ENCODE data around the gene SNRNP48. TPM values are rescaled to one million over a fixed set of nuclear protein-coding genes. Genes with fewer than 3 reads are reported as not detected.
A peak's percentile ranks its signal among the peaks of the same experiment; 100 is the strongest.

Gene SNRNP48
- total RNA-seq, 1 experiment from 2014 or later, result 26.2 TPM

GRCh38 chr6:7624796-7625710 is 35.1 kb downstream of the SNRNP48 start:
- H2AFZ ChIP-seq (ENCODE audit: low read depth, low read length, poor library complexity, severe bottlenecking), result no peak overlapping the region
- TF ChIP-seq ZNF274 (IDR thresholded peaks at IDR 0.05; ENCODE audit: low read depth, low read length), result no peak
- TF ChIP-seq, protein P1, sequence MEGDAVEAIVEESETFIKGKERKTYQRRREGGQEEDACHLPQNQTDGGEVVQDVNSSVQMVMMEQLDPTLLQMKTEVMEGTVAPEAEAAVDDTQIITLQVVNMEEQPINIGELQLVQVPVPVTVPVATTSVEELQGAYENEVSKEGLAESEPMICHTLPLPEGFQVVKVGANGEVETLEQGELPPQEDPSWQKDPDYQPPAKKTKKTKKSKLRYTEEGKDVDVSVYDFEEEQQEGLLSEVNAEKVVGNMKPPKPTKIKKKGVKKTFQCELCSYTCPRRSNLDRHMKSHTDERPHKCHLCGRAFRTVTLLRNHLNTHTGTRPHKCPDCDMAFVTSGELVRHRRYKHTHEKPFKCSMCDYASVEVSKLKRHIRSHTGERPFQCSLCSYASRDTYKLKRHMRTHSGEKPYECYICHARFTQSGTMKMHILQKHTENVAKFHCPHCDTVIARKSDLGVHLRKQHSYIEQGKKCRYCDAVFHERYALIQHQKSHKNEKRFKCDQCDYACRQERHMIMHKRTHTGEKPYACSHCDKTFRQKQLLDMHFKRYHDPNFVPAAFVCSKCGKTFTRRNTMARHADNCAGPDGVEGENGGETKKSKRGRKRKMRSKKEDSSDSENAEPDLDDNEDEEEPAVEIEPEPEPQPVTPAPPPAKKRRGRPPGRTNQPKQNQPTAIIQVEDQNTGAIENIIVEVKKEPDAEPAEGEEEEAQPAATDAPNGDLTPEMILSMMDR (IDR thresholded peaks at IDR 0.05 in 2 of 3, conservative IDR thresholded peaks at IDR 0.05 in 1 of 3; ENCODE audit: borderline replicate concordance in 1 of 3, insufficient read depth in 1 of 3, low read depth in 2 of 3, low read length in 2 of 3), result peak in 1 of 3 experiments; percentile 10; a peak in 1 of 6 replicates
- peak; percentile 26; the same call in 1 of the 2 replicates for TF ChIP-seq RAD21 (IDR thresholded peaks at IDR 0.05; ENCODE audit: low read depth)
- TF ChIP-seq EGR1 (IDR thresholded peaks at IDR 0.05; ENCODE audit: low read depth), result no peak
- H3K4me2 ChIP-seq (ENCODE audit: low read length), result no peak overlapping the region
- no peaks in the 10 kb centered on the region for H3K79me2 ChIP-seq (ENCODE audit: insufficient read depth, low read length)
- intact Hi-C loops (cut with micrococcal nuclease), result loop anchor here (10.0 kb wide), 1 partner anchor 380 kb away; no protein-coding TSS in a partner anchor
- DNase-seq (ENCODE audit: low read depth, low spot score), result no peak
- no peaks in the 10 kb centered on the region for H3K9me2 ChIP-seq (ENCODE audit: insufficient read depth)
- H4K20me1 ChIP-seq (ENCODE audit: insufficient read depth), result no peaks in the 10 kb centered on the region
- H3K36me3 ChIP-seq (ENCODE audit: control insufficient read depth in 1 of 2, insufficient read depth in 2 of 2, low read length in 2 of 2), result no peaks in the 10 kb centered on the region
- no peak overlapping the region for H3K4me3 ChIP-seq (replicated peaks in 1 of 2; ENCODE audit: low read depth in 1 of 2, low read length in 2 of 2)
- ChIA-PET CTCF (no interaction called here), RAD21 (ENCODE audit: low non-redundant PET in 1 of 2, low total read pairs in 2 of 2, uncharacterized antibody in 2 of 2, unreplicated experiment in 2 of 2) (no interaction called here), POLR2A (no interaction called here)
- H3K27ac ChIP-seq (ENCODE audit: low read depth, low read length), result no peak overlapping the region
- H3K9ac ChIP-seq (ENCODE audit: low read length), result no peak overlapping the region
- no peaks in the 10 kb centered on the region for H3K4me1 ChIP-seq (ENCODE audit: control insufficient read depth in 1 of 2, insufficient read depth in 2 of 2, low read length in 2 of 2)
- H3K9me3 ChIP-seq (ENCODE audit: control insufficient read depth in 1 of 2, insufficient read depth in 1 of 2, low read depth in 1 of 2, low read length in 2 of 2), result no peaks in the 10 kb centered on the region
- no TSS peak for BruUV-seq (replicated peaks)
- no peaks in the 10 kb centered on the region for H3K27me3 ChIP-seq (ENCODE audit: insufficient read depth, low read length)
- ATAC-seq, result no peak

DNA sequence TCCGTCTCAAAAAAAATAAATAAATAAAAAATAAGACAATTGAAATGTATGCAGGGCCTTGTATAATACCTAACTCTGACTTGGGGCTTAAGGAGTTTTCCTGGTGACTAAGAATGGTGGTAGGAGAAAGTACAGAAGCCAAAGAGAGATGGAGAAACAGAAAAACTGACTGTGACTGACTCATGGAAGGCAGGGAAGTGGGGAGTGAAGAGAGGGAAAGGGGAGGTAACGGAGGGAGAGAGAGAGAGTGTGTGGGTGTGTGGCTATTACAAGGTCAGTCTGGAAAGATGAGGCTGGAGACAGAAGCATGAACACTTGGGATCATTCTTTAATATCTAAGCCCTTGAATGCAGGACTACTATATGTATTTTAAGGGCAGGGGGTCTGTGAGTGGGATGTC is 38.5 kb downstream of the SNRNP48 start:
- Histone ChIP-seq H3K27ac (ENCODE audit: low read depth, low read length) (no peak overlapping the region), H3K4me2 (ENCODE audit: low read length) (no peak overlapping the region), H2AFZ (ENCODE audit: low read depth, low read length, poor library complexity, severe bottlenecking) (no peak overlapping the region), H3K9ac (ENCODE audit: low read length) (no peak overlapping the region), H3K79me2 (ENCODE audit: insufficient read depth, low read length) (no peaks in the 10 kb centered on the region), H3K36me3 (ENCODE audit: control insufficient read depth in 1 of 2, insufficient read depth in 2 of 2, low read length in 2 of 2) (no peaks in the 10 kb centered on the region), H3K27me3 (ENCODE audit: insufficient read depth, low read length) (no peaks in the 10 kb centered on the region), H4K20me1 (ENCODE audit: insufficient read depth) (no peaks in the 10 kb centered on the region), H3K4me1 (ENCODE audit: control insufficient read depth in 1 of 2, insufficient read depth in 2 of 2, low read length in 2 of 2) (no peaks in the 10 kb centered on the region), H3K9me3 (ENCODE audit: control insufficient read depth in 1 of 2, insufficient read depth in 1 of 2, low read depth in 1 of 2, low read length in 2 of 2) (no peaks in the 10 kb centered on the region), H3K9me2 (ENCODE audit: insufficient read depth) (no peaks in the 10 kb centered on the region), H3K4me3 (replicated peaks in 1 of 2; ENCODE audit: low read depth in 1 of 2, low read length in 2 of 2) (no peak overlapping the region)
- no peak for TF ChIP-seq CEBPB (IDR thresholded peaks at IDR 0.05; ENCODE audit: low read depth)
- TF ChIP-seq, protein P2, sequence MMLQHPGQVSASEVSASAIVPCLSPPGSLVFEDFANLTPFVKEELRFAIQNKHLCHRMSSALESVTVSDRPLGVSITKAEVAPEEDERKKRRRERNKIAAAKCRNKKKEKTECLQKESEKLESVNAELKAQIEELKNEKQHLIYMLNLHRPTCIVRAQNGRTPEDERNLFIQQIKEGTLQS (IDR thresholded peaks at IDR 0.05), result no peak
- no peak for TF ChIP-seq YY1 (IDR thresholded peaks at IDR 0.05; ENCODE audit: extremely low read depth, insufficient replicate concordance, low read depth, low read length)
- no peak for TF ChIP-seq RAD21 (IDR thresholded peaks at IDR 0.05; ENCODE audit: low read depth)
- TF ChIP-seq ZBTB33 (IDR thresholded peaks at IDR 0.05; ENCODE audit: extremely low read depth, insufficient replicate concordance, low read length), result no peak
- TF ChIP-seq ZNF274 (IDR thresholded peaks at IDR 0.05; ENCODE audit: low read depth, low read length), result no peak
- TF ChIP-seq ELF1 (IDR thresholded peaks at IDR 0.05; ENCODE audit: borderline replicate concordance, low read depth), result no peak
- TF ChIP-seq MAX (IDR thresholded peaks at IDR 0.05), result no peak
- TF ChIP-seq SIN3A (IDR thresholded peaks at IDR 0.05; ENCODE audit: low read depth), result no peak
- no peak for TF ChIP-seq EZH2 (IDR thresholded peaks at IDR 0.05)
- no peak for TF ChIP-seq POLR2AphosphoS5 (IDR thresholded peaks at IDR 0.05; ENCODE audit: low read depth, low read length)
- ChIA-PET CTCF (no interaction called here), POLR2A (no interaction called here), RAD21 (ENCODE audit: low non-redundant PET in 1 of 2, low total read pairs in 2 of 2, uncharacterized antibody in 2 of 2, unreplicated experiment in 2 of 2) (no interaction called here)
- no TSS peak for BruUV-seq (replicated peaks)
- no peak for ATAC-seq
- intact Hi-C loops (cut with micrococcal nuclease), result loop anchor here (10.0 kb wide), 1 partner anchor 376 kb away; no protein-coding TSS in a partner anchor
- DNase-seq (ENCODE audit: low read depth, low spot score), result no peak

Data from HCT116 (cell line).